Spleen (tissue), 7 donors: ENCODE data around the gene MAPKAP1.

Experiments used
- POLR2A ChIP-seq, 3 donors: fragments of 450-650 bp; IDR thresholded peaks; one replicate each; pipeline ENCODE4 v1.5.1; 2017; ENCODE audit warnings: antibody characterized with exemption in 3 of 3, mild to moderate bottlenecking in 1 of 3
- TF ChIP-seq, protein P1 (sequence below), 11 experiments: fragments of 200-600 bp in 7 of 11; fragments of 450-650 bp in 4 of 11; sonication (generic) in 4 of 11; IDR thresholded peaks in 8 of 11; conservative IDR thresholded peaks in 3 of 11; 1 replicate in 7 of 11; 2 replicates in 4 of 11; pipeline versions ENCODE4 v1.4.0 to v1.8.0; 2016 to 2021; ENCODE audit warnings: antibody characterized with exemption in 11 of 11, inconsistent platforms in 4 of 11, mild to moderate bottlenecking in 1 of 11
- donor health status: DM: no; HTN: no; CAD: no; lungs with moderate emphysema.
- donor health status: DM: no; HTN: no; CAD: no.
- donor health status: DM: no; HTN: no; CAD: no.

DNA sequence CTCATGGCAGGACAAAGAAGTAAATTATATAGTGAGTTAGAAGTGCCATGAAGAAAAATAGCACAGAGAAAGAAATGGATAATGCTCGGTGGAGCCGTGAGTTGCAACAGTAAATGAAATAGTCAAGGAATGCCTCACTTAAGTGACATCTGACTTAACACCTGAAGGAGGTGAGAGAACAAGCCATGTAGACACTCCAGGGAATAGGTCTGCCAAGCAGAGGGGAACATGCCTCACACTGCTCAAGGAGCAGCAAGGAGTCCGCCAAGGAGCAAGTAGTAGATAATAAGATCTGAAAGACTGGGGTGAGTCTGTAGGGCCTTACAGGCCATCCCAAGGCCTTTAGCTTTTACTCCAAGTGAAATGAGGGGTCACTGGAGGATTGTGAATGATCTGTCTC, 21.8 kb downstream of the MAPKAP1 start:
- TF ChIP-seq, protein P1, sequence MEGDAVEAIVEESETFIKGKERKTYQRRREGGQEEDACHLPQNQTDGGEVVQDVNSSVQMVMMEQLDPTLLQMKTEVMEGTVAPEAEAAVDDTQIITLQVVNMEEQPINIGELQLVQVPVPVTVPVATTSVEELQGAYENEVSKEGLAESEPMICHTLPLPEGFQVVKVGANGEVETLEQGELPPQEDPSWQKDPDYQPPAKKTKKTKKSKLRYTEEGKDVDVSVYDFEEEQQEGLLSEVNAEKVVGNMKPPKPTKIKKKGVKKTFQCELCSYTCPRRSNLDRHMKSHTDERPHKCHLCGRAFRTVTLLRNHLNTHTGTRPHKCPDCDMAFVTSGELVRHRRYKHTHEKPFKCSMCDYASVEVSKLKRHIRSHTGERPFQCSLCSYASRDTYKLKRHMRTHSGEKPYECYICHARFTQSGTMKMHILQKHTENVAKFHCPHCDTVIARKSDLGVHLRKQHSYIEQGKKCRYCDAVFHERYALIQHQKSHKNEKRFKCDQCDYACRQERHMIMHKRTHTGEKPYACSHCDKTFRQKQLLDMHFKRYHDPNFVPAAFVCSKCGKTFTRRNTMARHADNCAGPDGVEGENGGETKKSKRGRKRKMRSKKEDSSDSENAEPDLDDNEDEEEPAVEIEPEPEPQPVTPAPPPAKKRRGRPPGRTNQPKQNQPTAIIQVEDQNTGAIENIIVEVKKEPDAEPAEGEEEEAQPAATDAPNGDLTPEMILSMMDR (IDR thresholded peaks at IDR 0.05 in 8 of 11, conservative IDR thresholded peaks at IDR 0.05 in 3 of 11): no peak
- TF ChIP-seq POLR2A (IDR thresholded peaks at IDR 0.05): no peak
